ENCODE measurements around the gene CENPB.

CENPB gene

DNA sequence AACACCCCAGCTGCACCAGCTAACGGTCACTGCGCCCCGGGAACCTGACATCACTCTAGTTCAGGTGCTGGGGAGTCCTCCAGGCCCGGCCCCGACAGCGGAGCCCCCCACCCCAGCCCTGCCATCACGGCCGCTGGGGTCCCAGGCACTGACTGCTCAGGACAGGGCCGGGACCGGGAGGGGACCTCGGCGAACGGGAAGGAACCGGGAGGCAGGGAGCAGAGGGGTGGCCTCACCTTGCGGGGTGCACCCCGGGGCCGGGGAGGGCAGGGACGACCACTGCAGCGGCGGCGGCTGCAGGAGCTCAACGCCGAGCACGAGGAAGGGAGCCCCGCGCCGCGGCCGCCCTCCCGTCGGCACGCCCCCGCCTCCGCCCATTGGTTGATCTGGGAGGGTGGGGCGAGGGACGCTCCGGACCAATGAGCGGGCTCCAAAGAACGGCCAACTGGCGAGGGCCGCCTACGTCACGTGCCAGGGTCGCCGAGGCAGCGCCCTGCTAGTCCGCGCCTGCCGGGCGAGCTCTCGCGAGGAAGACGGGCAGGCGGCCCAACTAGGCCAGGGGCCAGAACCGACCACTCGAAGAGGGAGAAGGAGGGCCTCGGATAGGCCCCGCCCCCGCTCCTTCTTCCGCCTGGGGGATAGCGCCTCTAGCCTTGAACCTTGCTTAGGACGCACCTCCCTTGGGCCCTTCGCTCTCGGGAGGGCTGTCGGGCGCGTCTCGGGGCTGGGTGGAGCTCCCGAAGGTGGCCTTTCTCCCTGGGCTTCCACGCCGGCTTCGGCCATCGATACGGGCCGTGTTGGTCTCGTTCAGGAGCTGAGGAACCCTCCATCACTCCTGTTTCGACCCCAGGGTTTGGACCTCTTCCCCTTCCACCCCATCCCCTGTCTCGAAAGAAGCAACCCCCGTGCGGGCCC, 18.9 kb downstream of the CENPB start, which contains the start of gene ADISSP:
Gene ADISSP, minus strand, starts transcription at position 327 of the 915 bp plus-strand sequence. CDS start 7,653 bp downstream, outside the sequence.
- TF ChIP-seq CTCF (IDR thresholded peaks at IDR 0.05; ENCODE audit: control insufficient read depth, insufficient read depth, low read depth, low read length, missing control alignments): no peak
- H3K4me3 ChIP-seq (ENCODE audit: control insufficient read depth, low read depth, low read length): peak within 1 kb of the TSS; percentile 88
- peak; percentile 89 for DNase-seq (ENCODE audit: low read depth)

DNA sequence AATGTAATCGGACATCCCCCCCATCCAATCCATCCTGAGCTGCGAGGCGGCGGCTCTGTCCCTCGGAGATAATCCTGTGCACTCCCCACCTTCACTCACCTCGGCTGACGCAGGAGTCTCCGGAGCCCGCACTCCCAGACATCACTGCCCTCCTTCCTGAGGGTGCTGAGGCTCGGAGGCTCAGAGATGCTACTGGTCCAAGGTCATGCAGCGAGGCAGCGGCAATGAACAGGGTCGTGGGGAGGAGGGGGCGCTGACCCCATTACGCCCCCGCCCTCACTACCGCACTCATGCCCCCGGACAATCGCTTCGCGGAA, 19.5 kb downstream of the CENPB start:
- DNase-seq (ENCODE audit: low read depth): no peak
- TF ChIP-seq CTCF (IDR thresholded peaks at IDR 0.05; ENCODE audit: control insufficient read depth, insufficient read depth, low read depth, low read length, missing control alignments): no peak
- H3K4me3 ChIP-seq (ENCODE audit: control insufficient read depth, low read depth, low read length): peak overlapping the region; percentile 88

- no peak for TF ChIP-seq CTCF (IDR thresholded peaks at IDR 0.05; ENCODE audit: control insufficient read depth, insufficient read depth, low read depth, low read length, missing control alignments)
- DNase-seq (ENCODE audit: low read depth): no peak
- peak overlapping the region; percentile 88 for H3K4me3 ChIP-seq (ENCODE audit: control insufficient read depth, low read depth, low read length)
These were observed 20.0 kb downstream of the CENPB start for GRCh38 chr20:3766422-3767109.

DNA sequence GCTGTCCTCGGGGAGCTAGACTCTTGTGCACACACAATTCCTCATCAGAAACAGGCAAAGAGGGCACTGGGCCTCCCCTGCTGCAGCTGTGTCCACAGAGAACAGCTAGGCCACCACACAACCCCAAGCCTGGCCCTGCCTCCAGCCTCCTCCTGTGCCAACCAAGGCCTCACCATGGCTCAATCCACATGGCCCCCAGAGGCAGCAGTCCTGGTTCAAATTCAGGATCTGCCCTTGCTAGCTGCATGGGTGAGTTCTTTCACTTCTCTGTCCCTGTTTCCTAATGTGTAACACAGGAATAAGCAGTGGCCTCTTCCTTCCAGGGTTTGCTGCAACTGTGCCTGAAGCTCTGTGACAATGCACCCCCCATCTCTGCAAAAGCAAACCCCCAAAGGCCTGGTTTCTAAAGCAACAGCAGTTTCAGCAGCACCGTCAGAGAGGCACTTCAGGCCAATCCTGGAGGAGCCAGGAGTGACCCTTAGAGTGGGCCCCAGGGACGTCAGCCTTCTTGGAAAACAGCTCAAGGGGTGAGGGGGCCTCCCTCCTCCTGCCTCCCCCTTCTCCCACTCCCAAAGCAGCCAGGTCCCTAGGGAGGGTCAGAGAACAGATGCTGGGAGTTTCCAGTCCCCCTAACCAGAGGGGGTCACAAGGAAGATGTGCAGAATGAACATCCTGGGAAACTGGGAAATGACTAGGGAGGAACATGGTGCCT, 21.2 kb downstream of the CENPB start:
- no peak for TF ChIP-seq CTCF (IDR thresholded peaks at IDR 0.05; ENCODE audit: control insufficient read depth, insufficient read depth, low read depth, low read length, missing control alignments)

GRCh38 chr20:3764659-3765058, 21.9 kb downstream of the CENPB start:
- H3K4me3 ChIP-seq (ENCODE audit: control insufficient read depth, low read depth, low read length): no peak overlapping the region
- no peak for TF ChIP-seq CTCF (IDR thresholded peaks at IDR 0.05; ENCODE audit: control insufficient read depth, insufficient read depth, low read depth, low read length, missing control alignments)
- DNase-seq (ENCODE audit: low read depth): no peak

More for the DNA sequence above, 21.2 kb downstream of the CENPB start:
- H3K4me3 ChIP-seq (ENCODE audit: control insufficient read depth, low read depth, low read length): no peak overlapping the region
- no peak for DNase-seq (ENCODE audit: low read depth)
